OCI-LY3 (cell line): ENCODE data around the gene CLK2.
A peak's percentile ranks its signal among the peaks of the same experiment; 100 is the strongest.

ENCODE experiments used
- H2AFZ ChIP-seq: fragments of 200-600, 300-600 bp; shearing (Covaris generic); 2 replicates; pipeline ENCODE4 v1.6.0; 2014; ENCODE audit warnings: antibody characterized with exemption, low read depth, low read length
- H3K27ac ChIP-seq: fragments of 200-600, 300-600 bp; sonication (generic); 2 replicates; pipeline ENCODE4 v1.5.1; 2014; ENCODE audit warnings: mild to moderate bottlenecking, low read length, moderate library complexity, mixed read lengths
- H3K27me3 ChIP-seq: fragments of 200-600, 300-600 bp; sonication (generic); 2 replicates; pipeline ENCODE4 v1.6.1; 2014; ENCODE audit warnings: low read depth, low read length, mixed read lengths
- H3K36me3 ChIP-seq: fragments of 200-600, 300-600 bp; sonication (generic); replicated peaks from 2 replicates; pipeline ENCODE3; 2014; ENCODE audit warnings: low read depth, low read length, mixed read lengths
- H3K4me1 ChIP-seq: fragments of 300-600, 200-600 bp; sonication (generic); 2 replicates; pipeline ENCODE4 v1.6.1; 2014; ENCODE audit warnings: low read length, mixed read lengths
- H3K4me2 ChIP-seq: fragments of 200-600, 300-600 bp; sonication (generic); 2 replicates; pipeline ENCODE4 v1.6.1; 2014; ENCODE audit warnings: low read length, mixed read lengths
- H3K4me3 ChIP-seq: fragments of 300-600, 200-600 bp; sonication (generic); 2 replicates; pipeline ENCODE4 v1.5.1; 2014; ENCODE audit warnings: antibody characterized with exemption, mild to moderate bottlenecking, low read length, moderate library complexity
- H3K79me2 ChIP-seq: fragments of 300-600, 200-600 bp; shearing (Covaris generic); 2 replicates; pipeline ENCODE4 v1.6.1; 2014; ENCODE audit warnings: mild to moderate bottlenecking, low read length, mixed read lengths
- H3K9ac ChIP-seq: fragments of 300-600, 200-600 bp; shearing (Covaris generic); 2 replicates; pipeline ENCODE4 v1.6.0; 2014; ENCODE audit warnings: mild to moderate bottlenecking, low read length, moderate library complexity
- H3K9me3 ChIP-seq: fragments of 200-600, 300-600 bp; shearing (Covaris generic); 2 replicates; pipeline ENCODE4 v1.6.1; 2014; ENCODE audit warnings: low read length, mixed read lengths; ENCODE audit not compliant: insufficient read depth
- H4K20me1 ChIP-seq: fragments of 200-600, 300-600 bp; sonication (generic); 2 replicates; pipeline ENCODE4 v1.6.1; 2016; ENCODE audit warnings: low read length, mixed read lengths; ENCODE audit not compliant: insufficient read depth
- EZH2phosphoT487 ChIP-seq: fragments of 200-600 bp; shearing (Covaris generic); IDR thresholded peaks from 2 replicates; pipeline ENCODE4 v1.6.1; 2018; ENCODE audit warnings: antibody characterized with exemption, mixed run types, low read depth
- TF ChIP-seq, protein P1 (sequence below): fragments of 200-600, 300-600 bp; sonication (generic); IDR thresholded peaks from 2 replicates; pipeline ENCODE4 v1.5.1; 2014; ENCODE audit warnings: antibody characterized with exemption, low read length, low read depth

Gene CLK2

DNA sequence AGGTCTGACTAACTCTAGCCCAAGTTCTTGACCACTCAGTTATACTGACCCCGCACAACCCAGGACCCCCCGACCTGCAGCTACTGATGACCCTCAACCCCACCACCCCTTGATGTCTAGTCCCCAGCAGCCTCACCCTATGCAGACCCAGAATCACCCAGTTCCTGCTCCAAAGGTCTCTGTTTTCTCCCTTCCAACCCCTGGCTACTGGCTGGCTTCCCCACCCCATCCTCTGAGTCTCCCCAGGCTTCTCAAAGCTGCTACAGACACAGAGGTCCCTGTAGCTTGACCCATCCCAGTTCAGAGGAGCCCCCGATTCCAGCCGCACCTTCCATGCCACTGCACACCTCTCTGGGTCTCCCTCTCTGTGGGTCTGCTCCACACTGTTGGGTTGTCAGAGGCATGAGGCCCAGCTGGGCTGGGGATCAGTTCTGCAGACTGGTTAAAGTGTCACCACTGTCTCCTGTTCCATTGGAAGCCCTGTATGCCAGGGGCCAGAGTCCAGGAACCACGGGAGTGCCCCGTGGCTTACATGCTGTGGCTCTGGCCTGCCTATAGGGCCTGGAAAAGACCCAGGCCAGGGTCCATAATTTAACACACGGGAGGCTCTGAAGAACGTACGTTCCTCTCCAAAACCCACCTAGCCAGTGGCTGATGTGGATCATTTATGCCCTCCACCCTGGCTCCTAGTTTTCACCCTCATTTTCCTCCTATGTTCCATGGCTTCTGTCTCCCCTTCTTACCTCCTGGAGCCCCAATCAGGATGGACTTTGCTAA lies 27.4 kb upstream of the CLK2 start:
- Histone ChIP-seq H3K27me3 (no peaks in the 10 kb centered on the region), H3K36me3 (no peaks in the 10 kb centered on the region), H2AFZ (no peak overlapping the region), H3K27ac (no peak overlapping the region), H3K9ac (no peak overlapping the region), H3K4me3 (no peak overlapping the region), H3K79me2 (no peaks in the 10 kb centered on the region), H3K4me1 (peaks cover 30% of the 10 kb centered on the region), H4K20me1 (no peaks in the 10 kb centered on the region), H3K9me3 (no peaks in the 10 kb centered on the region), H3K4me2 (no peak overlapping the region)
- TF ChIP-seq, protein P1, sequence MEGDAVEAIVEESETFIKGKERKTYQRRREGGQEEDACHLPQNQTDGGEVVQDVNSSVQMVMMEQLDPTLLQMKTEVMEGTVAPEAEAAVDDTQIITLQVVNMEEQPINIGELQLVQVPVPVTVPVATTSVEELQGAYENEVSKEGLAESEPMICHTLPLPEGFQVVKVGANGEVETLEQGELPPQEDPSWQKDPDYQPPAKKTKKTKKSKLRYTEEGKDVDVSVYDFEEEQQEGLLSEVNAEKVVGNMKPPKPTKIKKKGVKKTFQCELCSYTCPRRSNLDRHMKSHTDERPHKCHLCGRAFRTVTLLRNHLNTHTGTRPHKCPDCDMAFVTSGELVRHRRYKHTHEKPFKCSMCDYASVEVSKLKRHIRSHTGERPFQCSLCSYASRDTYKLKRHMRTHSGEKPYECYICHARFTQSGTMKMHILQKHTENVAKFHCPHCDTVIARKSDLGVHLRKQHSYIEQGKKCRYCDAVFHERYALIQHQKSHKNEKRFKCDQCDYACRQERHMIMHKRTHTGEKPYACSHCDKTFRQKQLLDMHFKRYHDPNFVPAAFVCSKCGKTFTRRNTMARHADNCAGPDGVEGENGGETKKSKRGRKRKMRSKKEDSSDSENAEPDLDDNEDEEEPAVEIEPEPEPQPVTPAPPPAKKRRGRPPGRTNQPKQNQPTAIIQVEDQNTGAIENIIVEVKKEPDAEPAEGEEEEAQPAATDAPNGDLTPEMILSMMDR, result no peak
- TF ChIP-seq EZH2phosphoT487, result no peak

DNA sequence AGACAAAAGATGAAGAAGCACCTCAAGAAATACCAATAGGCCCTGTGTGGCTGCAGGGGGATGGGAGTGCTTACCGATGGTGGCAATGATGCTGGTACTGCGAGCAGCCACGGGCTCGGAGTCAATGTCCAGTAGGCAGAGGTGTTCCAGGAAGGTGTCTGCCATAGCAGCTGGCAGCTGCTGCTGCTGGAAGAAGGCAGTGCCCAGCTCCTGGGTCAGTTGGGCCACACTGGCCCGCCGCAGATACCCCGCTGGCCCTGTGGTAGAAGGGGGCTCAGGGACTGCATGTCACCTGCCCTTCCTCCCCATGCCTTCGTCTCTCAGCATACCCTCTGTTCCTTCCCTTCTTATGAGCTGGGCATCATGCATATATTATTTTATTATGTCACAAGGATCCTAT lies 26.7 kb upstream of the CLK2 start:
- no peak overlapping the region for H3K4me3 ChIP-seq
- H3K27ac ChIP-seq, result no peak overlapping the region
- no peaks in the 10 kb centered on the region for H3K27me3 ChIP-seq
- H3K4me2 ChIP-seq, result no peak overlapping the region
- no peak overlapping the region for H2AFZ ChIP-seq
- H3K79me2 ChIP-seq, result no peaks in the 10 kb centered on the region
- no peaks in the 10 kb centered on the region for H4K20me1 ChIP-seq
- TF ChIP-seq, protein P1, result no peak
- TF ChIP-seq EZH2phosphoT487, result no peak
- no peak overlapping the region for H3K9ac ChIP-seq
- peaks cover 23% of the 10 kb centered on the region for H3K4me1 ChIP-seq
- H3K9me3 ChIP-seq, result no peaks in the 10 kb centered on the region
- H3K36me3 ChIP-seq, result no peaks in the 10 kb centered on the region

DNA sequence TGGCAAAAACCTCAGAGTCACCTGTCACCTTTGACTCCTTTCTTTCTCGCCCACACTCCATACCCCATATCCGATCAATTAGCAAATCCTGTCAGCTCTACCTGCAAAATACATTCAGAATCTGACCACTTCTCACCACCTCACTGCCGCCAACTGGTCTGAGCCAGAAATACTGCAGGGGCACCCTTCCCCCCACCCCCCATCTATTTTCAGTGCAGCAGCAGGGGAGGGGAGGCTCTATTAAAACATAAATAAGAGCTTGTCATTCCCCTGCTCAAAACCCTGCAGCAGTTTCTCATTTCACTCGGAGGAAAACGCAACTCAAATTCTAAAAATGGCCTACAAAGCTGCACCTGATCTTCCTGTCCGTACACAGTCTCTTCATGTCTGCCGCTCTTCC lies 24.1 kb upstream of the CLK2 start:
- Histone ChIP-seq H2AFZ (peak overlapping the region; percentile 72), H4K20me1 (no peaks in the 10 kb centered on the region), H3K4me3 (no peak overlapping the region), H3K4me2 (peak overlapping the region; percentile 26), H3K9me3 (no peaks in the 10 kb centered on the region), H3K4me1 (peaks cover 8% of the 10 kb centered on the region), H3K36me3 (no peaks in the 10 kb centered on the region), H3K9ac (no peak overlapping the region), H3K27me3 (no peaks in the 10 kb centered on the region), H3K79me2 (no peaks in the 10 kb centered on the region), H3K27ac (no peak overlapping the region)
- TF ChIP-seq, protein P1, result no peak
- no peak for TF ChIP-seq EZH2phosphoT487

DNA sequence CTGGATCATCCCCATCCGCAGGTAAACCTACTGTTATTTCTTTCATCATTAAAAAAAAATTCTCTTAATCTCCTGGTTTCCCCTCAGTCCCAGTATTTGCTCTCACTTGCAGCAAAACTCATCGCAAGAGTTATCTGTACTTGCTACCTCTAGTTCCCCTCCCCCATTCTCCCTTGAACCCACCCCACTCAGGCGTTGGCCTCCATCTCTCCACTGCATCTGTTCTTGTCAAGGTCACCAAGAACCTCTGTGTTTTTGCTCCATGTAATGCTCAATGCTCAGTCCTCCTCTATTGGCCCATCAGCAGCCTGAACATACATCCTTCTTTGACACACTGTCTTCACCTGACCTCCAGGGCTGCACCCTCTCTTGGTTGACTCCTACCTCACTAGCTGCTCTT lies 23.4 kb upstream of the CLK2 start:
- Histone ChIP-seq H3K27me3 (no peaks in the 10 kb centered on the region), H2AFZ (no peak overlapping the region), H3K4me1 (peaks cover 8% of the 10 kb centered on the region), H3K9me3 (no peaks in the 10 kb centered on the region), H3K36me3 (no peaks in the 10 kb centered on the region), H3K79me2 (no peaks in the 10 kb centered on the region), H4K20me1 (no peaks in the 10 kb centered on the region), H3K4me2 (no peak overlapping the region), H3K4me3 (no peak overlapping the region), H3K27ac (no peak overlapping the region), H3K9ac (no peak overlapping the region)
- TF ChIP-seq EZH2phosphoT487, result no peak
- TF ChIP-seq, protein P1, result no peak
